Measurements from ENCODE around the gene PLEKHN1. TPM values are rescaled to one million over a fixed set of nuclear protein-coding genes. Genes with fewer than 3 reads are reported as not detected.
"Not testable (repeated sequence)": the region's sequence is repeated elsewhere in the genome, so short reads cannot be mapped to it uniquely, and the experiment has no call there.

The PLEKHN1 gene
- total RNA-seq, 2 experiments from 2014 or later = 3.2 TPM

DNA sequence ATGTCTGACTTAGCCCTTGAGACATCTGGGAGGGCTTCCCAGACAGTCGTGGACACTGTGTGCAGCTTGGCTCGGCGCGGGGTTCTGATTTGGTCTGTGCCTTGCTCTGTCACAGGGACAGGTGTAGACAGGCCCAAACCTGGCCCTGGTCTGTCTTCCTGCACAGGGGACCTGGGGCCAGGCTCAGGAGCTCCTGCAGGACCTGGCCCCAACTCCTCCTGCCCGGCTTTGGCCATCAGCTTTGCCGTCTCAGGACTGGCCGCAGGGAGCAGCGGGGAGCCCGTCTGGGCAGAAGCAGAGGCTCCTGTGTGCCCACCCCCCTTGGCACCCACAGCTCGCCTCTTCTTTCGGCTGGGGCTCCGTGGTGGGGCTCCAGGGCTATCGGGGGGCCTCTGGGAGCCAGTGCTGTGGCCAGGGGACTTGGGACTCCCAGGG lies 13.9 kb downstream of the PLEKHN1 start:
- peaks cover 6% of the 10 kb centered on the region for H3K4me1 Mint-ChIP-seq
- no peak for DNase-seq
- ChIA-PET POLR2A (no interaction called here), CTCF (interaction anchor here (2.0 to 2.2 kb wide), 2 partner anchors 13 to 14 kb away, joined by 6 to 8 read pairs; no protein-coding TSS in a partner anchor)
- peaks cover 4% of the 10 kb centered on the region for H3K9me3 Mint-ChIP-seq
- H3K27ac Mint-ChIP-seq = no peak overlapping the region
- H3K36me3 Mint-ChIP-seq (ENCODE audit: low read depth) = peaks cover 3% of the 10 kb centered on the region
- peaks cover 14% of the 10 kb centered on the region for H3K27me3 Mint-ChIP-seq
- no peak overlapping the region for H3K4me3 Mint-ChIP-seq

DNA sequence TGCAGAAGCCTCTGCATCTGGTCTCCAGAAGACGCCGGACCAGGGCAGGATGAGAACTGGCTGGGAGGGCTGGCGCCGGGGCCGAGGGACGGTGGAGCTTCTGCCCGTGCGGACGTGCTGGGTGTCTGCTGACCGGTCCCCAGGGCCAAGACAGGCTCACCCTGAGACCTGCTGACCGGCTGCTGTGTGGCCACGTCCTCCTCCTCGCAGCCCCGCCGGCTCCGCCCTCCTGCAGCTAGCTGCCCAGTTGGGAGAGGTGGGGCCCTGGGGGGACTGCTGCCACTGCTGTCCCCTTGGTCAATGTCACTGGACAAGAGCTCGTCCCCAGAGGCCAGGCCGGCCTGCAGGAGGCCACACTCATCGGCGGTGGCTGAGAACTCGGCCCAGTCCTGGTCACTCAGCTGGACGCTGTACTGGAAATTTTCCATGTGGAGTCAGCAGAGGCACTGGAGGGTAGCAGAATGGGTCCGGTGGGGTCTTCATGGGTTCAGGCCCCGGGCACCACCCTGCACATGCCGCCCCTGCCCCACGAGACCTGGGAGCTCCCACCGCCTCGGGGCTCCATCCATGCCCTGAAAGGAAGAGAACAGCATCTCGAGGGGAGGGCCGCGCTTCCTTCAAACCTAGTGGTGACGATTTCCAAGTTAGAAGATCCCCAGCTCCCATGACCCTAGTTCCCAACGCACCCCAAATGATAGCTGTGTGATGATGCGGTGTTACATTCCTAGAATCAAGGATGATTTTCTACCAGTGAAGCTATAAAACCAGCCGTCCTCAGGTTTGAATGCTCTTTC lies 14.5 kb downstream of the PLEKHN1 start:
- DNase-seq = no peak
- ChIA-PET POLR2A (no interaction called here), CTCF (interaction anchor here (1.0 to 2.2 kb wide), 6 partner anchors 11 to 83 kb away, joined by 3 to 8 read pairs (median 6); no protein-coding TSS in a partner anchor)
- Mint-ChIP-seq H3K36me3 (ENCODE audit: low read depth) (peaks cover 3% of the 10 kb centered on the region), H3K4me3 (no peak overlapping the region), H3K9me3 (peaks cover 4% of the 10 kb centered on the region), H3K27me3 (peaks cover 20% of the 10 kb centered on the region), H3K27ac (no peak overlapping the region), H3K4me1 (peaks cover 4% of the 10 kb centered on the region)

DNA sequence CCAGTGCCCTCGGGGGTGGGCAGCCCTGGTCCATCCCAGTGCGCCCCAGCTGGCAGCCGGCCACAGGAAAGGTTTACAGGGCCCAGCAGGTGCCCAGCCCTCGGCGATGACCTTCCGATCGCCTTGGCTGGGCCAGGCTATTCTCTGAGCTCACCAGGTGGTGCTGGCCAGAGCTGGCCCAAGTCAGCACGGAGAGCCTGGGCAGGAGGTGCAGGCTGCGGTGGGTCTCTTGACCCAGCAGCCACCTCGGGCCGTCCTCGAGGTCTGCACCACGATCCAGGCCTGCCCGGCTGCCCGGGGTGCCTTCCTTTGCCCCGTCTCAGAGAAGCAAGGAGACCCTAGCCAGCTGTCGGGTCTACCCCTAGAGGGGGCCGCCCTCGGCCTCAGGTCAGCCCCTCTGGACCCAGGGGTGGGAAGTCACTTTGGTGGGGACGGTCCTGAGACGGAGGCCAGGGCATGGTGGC lies 15.2 kb downstream of the PLEKHN1 start:
- DNase-seq = no peak
- Mint-ChIP-seq H3K4me1 (peaks cover 3% of the 10 kb centered on the region), H3K27ac (no peak overlapping the region), H3K4me3 (no peak overlapping the region), H3K36me3 (ENCODE audit: low read depth) (peaks cover 3% of the 10 kb centered on the region), H3K9me3 (peaks cover 4% of the 10 kb centered on the region), H3K27me3 (peaks cover 25% of the 10 kb centered on the region)
- ChIA-PET POLR2A (no interaction called here), CTCF (interaction anchor here (1.0 to 2.2 kb wide), 6 partner anchors 10 to 83 kb away, joined by 3 to 8 read pairs (median 6); no protein-coding TSS in a partner anchor)

DNA sequence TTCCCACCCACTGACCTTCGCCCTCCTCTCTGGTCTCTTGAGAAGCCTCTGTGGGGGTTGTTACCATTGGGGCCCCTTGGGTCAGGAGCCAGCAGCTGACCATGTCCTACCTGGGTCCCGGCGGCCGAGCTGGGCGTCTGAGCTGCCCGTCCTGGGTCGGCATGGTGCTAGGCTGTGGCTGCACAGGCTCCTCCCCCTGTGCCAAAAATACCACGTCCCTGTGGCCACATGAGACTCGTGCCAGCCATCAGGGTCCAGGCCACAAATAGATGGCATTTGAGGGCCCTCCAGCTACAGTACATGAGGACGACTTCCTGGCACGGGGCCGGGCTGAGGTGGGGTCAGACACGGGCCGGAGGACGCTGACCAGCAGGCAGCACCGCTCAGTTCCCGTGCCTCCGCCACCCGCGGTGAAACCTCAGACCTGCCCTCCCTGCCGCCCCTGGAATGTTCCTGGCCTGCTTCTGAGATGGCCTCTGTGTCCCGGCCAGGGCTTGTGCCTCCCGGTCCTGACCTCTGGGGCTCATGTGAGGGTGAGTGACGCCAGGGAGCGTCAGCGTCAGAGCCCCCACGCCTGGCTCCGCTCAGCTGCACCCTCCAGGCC lies 15.8 kb downstream of the PLEKHN1 start, which contains the start of gene PERM1:
PERM1 (minus strand) TSS at position 139 of the 604 bp plus-strand sequence. CDS start 1,064 bp downstream, outside the sequence.
- Mint-ChIP-seq H3K27me3 (peaks cover 26% of the 10 kb centered on the region), H3K9me3 (peaks cover 4% of the 10 kb centered on the region), H3K4me1 (peaks cover 3% of the 10 kb centered on the region), H3K27ac (no peak within 1 kb of the TSS), H3K36me3 (ENCODE audit: low read depth) (peaks cover 3% of the 10 kb centered on the region), H3K4me3 (no peak within 1 kb of the TSS)
- CTCF ChIA-PET = interaction anchor here (1.2 to 3.1 kb wide), 6 partner anchors 15 to 82 kb away, joined by 4 to 13 read pairs (median 8); no protein-coding TSS in a partner anchor
- POLR2A ChIA-PET = no interaction called here
- DNase-seq = no peak

DNA sequence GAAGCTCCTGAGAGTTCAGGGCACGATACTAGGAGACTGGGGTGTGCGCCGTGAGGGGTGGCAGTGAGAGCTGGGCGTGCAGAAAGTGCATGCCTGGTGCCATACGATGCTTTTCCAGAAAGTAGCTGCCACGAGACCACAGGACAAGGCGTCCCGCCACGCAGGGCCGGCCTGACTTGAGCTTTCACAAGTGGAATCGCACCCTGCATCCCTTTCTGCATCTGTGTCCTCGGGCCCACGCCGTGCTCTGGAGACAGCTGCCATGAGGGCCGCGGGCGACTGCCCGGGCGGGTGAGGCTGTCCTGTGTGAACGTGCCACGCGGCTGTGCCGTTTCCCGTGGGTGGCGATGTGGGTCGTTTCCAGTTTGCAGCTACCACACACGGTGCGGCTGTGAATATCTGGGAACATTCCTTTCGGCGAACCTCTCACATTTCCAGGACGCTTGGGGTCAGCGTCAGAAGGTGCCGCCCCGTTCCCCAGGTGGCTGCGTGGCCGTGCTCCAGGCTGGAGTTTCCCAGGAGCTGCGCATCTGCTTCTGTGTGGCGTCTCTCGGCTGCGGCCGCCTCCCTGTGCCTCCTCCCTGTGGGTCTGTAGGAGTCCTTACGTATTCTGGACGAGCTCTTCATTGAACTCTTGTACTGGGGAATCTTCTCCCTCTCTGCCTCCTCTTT lies 16.6 kb downstream of the PLEKHN1 start:
- H3K36me3 Mint-ChIP-seq (ENCODE audit: low read depth) = peaks cover 3% of the 10 kb centered on the region
- H3K9me3 Mint-ChIP-seq = peaks cover 4% of the 10 kb centered on the region
- H3K4me1 Mint-ChIP-seq = peaks cover 3% of the 10 kb centered on the region
- H3K27ac Mint-ChIP-seq = no peak overlapping the region
- ChIA-PET CTCF (interaction anchor here (0.7 to 3.1 kb wide), 8 partner anchors 9 to 81 kb away, joined by 3 to 13 read pairs (median 4); no protein-coding TSS in a partner anchor), POLR2A (no interaction called here)
- H3K27me3 Mint-ChIP-seq = peaks cover 27% of the 10 kb centered on the region
- no peak for DNase-seq
- H3K4me3 Mint-ChIP-seq = no peak overlapping the region

DNA sequence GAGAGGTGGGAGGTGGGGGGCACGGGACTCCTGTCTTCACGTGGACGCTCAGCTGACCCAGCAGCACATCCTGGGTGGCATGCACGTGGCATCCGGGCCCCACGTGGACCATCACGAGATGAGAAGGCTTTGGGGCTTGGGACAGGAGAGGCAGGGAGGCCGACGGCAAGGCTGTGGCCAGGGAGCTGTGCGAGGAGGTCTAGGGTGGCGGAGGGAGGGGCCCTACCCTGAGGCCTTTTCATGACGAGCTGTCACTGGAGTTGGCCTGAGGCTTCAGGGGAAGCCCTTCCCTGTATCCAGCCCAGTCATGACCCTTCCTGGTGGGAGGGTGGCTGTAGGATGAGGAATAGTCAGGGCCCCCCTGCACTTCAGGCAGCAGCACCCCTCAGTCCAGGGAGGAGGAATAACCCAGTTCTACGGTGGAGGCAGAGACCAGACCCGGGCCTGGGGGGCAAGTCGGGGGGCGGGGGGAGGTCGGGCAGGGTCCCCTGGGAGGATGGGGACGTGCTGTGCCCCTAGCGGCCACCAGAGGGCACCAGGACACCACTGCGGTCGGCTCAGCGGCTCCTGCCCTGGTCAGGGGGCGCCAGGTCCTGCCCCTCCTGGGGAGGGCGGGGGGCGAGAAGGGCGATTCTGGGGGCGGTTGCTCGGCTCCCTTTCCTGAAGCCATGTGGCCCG lies 17.7 kb downstream of the PLEKHN1 start:
- POLR2A ChIA-PET = no interaction called here
- Mint-ChIP-seq H3K4me3 (no peak overlapping the region), H3K36me3 (ENCODE audit: low read depth) (no peaks in the 10 kb centered on the region), H3K4me1 (no peaks in the 10 kb centered on the region), H3K9me3 (no peaks in the 10 kb centered on the region), H3K27me3 (peaks cover 30% of the 10 kb centered on the region), H3K27ac (no peak overlapping the region)
- DNase-seq = peak; percentile 59
- CTCF ChIA-PET = interaction anchor here (0.6 to 3.1 kb wide), 17 partner anchors 8 to 632 kb away, joined by 3 to 13 read pairs (median 4); partner anchors contain the start of genes C1orf159, HES4, ISG15 and MIB2

DNA sequence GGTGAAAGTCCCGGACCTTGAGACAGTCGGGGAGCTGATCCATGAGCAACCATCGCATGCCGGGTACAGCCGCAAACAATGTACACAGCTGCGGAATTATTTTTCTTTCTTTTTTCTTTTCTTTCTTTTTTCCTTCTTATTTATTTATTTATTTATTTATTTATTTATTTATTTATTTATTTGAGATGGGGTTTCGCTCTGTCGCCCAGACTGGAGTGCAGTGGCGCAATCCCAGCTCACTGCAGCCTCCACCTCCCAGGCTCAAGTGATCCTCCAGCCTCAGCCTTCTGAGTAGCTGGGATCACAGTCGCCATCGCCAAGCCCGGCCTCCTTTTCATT lies 18.2 kb downstream of the PLEKHN1 start:
- Mint-ChIP-seq H3K4me1 (no peaks in the 10 kb centered on the region), H3K27me3 (peaks cover 31% of the 10 kb centered on the region), H3K27ac (no peak overlapping the region), H3K9me3 (no peaks in the 10 kb centered on the region), H3K36me3 (ENCODE audit: low read depth) (no peaks in the 10 kb centered on the region), H3K4me3 (no peak overlapping the region)
- no peak for DNase-seq
- ChIA-PET POLR2A (no interaction called here), CTCF (interaction anchor here (0.6 to 3.1 kb wide), 12 partner anchors 9 to 631 kb away, joined by 3 to 13 read pairs (median 4); partner anchors contain the start of genes C1orf159, HES4, ISG15 and MIB2)

DNA sequence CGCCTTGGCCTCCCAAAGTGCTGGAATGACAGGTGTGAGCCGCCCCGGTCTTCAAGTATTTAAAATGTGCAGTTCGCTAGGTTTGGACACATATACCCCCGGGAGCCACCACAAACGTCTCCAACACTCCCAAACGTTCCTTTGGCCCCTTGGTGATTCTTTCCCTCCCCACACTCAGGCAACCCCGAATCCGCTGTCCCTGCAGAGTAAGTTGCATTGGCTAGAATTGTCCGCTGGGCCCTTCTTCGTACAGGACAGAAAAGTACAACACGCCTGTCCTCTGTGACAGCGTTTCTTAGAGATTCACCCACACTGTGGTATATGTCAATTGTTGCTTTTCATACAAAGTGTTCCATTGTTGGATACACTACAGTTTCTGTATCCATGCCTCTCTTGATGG lies 18.8 kb downstream of the PLEKHN1 start:
- DNase-seq = no peak
- POLR2A ChIA-PET = no interaction called here

DNA sequence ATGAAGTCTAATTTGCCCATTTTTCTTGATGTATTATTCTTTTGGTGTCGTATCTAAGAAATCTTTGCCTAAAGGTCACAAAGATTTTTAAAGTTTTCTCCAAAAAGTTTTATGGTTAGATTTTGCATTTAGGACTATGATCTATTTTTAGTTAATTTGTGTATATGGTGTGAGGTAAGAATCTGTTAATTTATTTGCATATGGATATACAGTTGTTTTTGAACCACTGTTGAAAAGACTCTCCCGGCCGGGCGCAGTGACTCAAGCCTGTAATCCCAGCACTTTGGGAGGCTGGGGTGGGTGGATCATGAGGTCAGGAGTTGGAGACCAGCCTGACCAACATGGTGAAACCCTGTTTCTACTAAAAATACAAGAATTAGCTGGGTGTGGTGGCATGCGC lies 21.8 kb downstream of the PLEKHN1 start:
- CTCF ChIA-PET = not testable (repeated sequence)

More for the DNA sequence above, 18.8 kb downstream of the PLEKHN1 start:
- Mint-ChIP-seq H3K9me3 (no peaks in the 10 kb centered on the region), H3K27ac (no peak overlapping the region), H3K27me3 (peaks cover 36% of the 10 kb centered on the region), H3K36me3 (ENCODE audit: low read depth) (no peaks in the 10 kb centered on the region), H3K4me3 (no peak overlapping the region), H3K4me1 (no peaks in the 10 kb centered on the region)
- CTCF ChIA-PET = interaction anchor here (0.7 to 3.1 kb wide), 9 partner anchors 9 to 131 kb away, joined by 3 to 13 read pairs (median 4); partner anchors contain the start of genes C1orf159, HES4, ISG15 and NOC2L

DNA sequence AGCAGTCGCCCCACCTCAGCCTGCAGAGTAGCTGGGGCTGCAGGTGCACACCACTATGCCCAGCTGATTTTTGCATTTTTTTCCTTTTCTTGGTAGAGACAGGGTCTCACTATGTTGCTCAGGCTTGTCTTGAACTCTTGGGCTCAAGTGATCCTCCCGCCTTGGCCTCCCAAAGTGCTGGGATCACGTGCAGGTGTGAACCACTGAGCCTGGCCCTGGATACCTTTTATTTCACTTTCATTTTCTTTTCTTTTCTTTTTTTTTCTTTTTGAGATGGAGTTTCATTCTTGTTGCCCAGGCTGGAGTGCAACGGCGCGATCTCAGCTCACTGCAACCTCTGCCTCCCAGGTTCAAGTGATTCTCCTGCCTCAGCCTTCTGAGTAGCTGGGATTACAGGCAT lies 25.0 kb downstream of the PLEKHN1 start:
- CTCF ChIA-PET = interaction anchor here (0.8 to 1.0 kb wide), 2 partner anchors 10 to 131 kb away, joined by 3 read pairs; no protein-coding TSS in a partner anchor
- H3K36me3 Mint-ChIP-seq (ENCODE audit: low read depth); DNase-seq; H3K4me3 Mint-ChIP-seq; H3K9me3 Mint-ChIP-seq; H3K27ac Mint-ChIP-seq; POLR2A ChIA-PET: not testable (repeated sequence)
- H3K27me3 Mint-ChIP-seq = peaks cover 32% of the 10 kb centered on the region
- peaks cover 14% of the 10 kb centered on the region for H3K4me1 Mint-ChIP-seq

More for the DNA sequence above, 21.8 kb downstream of the PLEKHN1 start:
- Mint-ChIP-seq H3K27me3 (peaks cover 38% of the 10 kb centered on the region), H3K4me1 (peaks cover 11% of the 10 kb centered on the region)
- H3K4me3 Mint-ChIP-seq; H3K27ac Mint-ChIP-seq; H3K36me3 Mint-ChIP-seq (ENCODE audit: low read depth); DNase-seq; POLR2A ChIA-PET; H3K9me3 Mint-ChIP-seq: not testable (repeated sequence)

DNA sequence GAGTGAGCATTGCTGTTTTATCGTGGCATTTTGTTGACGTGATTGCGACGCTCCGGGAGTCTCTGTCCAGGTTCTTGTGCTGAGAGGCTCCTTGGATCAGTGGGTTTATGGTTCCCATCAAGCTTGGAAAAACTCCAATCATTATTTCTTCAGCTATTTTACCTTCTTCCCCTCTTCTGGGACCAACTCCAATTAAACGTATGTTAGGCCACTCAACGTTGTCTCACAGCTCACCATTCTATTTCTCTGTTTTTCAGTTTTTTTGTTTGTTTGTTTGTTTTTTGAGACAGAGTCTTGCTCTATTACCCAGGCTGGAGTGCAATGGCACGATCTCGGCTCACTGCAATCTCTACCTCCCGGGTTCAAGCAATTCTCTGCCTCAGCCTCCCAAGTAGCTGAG lies 25.6 kb downstream of the PLEKHN1 start:
- CTCF ChIA-PET = interaction anchor here (0.8 to 2.4 kb wide), 3 partner anchors 10 to 130 kb away, joined by 3 to 11 read pairs (median 3); no protein-coding TSS in a partner anchor
- Mint-ChIP-seq H3K27me3 (peaks cover 30% of the 10 kb centered on the region), H3K9me3 (peaks cover 8% of the 10 kb centered on the region), H3K4me1 (peaks cover 14% of the 10 kb centered on the region), H3K36me3 (ENCODE audit: low read depth) (peaks cover 9% of the 10 kb centered on the region), H3K27ac (no peak overlapping the region), H3K4me3 (no peak overlapping the region)
- DNase-seq = no peak
- POLR2A ChIA-PET = no interaction called here

DNA sequence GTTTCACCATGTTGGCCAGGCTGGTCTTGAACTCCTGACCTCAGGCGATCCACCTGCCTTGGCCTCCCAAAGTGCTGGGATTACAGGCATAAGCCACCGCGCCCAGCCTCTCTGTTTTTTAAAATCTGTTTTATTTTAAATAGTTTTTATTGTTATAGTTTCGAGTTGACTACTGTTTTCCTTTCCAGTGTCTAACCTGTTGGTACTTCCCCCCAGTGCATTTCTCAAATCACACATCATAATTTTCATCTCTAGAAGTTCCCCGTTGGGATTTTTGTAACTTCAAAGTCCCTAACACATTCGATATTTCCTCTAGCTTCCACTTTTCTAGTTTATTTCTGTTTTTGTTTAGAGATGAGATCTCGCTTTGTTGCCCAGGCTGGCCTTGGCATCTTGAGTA lies 26.1 kb downstream of the PLEKHN1 start:
- H3K27me3 Mint-ChIP-seq = peaks cover 34% of the 10 kb centered on the region
- no peak overlapping the region for H3K27ac Mint-ChIP-seq
- no peak for DNase-seq
- H3K9me3 Mint-ChIP-seq = peaks cover 8% of the 10 kb centered on the region
- ChIA-PET CTCF (interaction anchor here (0.7 to 2.4 kb wide), 4 partner anchors 9 to 373 kb away, joined by 3 to 11 read pairs (median 3); no protein-coding TSS in a partner anchor), POLR2A (no interaction called here)
- no peak overlapping the region for H3K4me3 Mint-ChIP-seq
- peaks cover 14% of the 10 kb centered on the region for H3K4me1 Mint-ChIP-seq
- peaks cover 9% of the 10 kb centered on the region for H3K36me3 Mint-ChIP-seq (ENCODE audit: low read depth)
